Dedifferentiated amniotic fluid mesenchymal stem cell (primary cell): ENCODE results near the gene NIPAL4.
A peak's percentile ranks its signal among the peaks of the same experiment; 100 is the strongest.
"Not testable (repeated sequence)": the region's sequence is repeated elsewhere in the genome, so short reads cannot be mapped to it uniquely, and the experiment has no call there.

ENCODE experiments used
- DNase-seq: peaks from one replicate; pipeline ENCODE4 v3.0.0-alpha.2; 2016; ENCODE audit errors: extremely low spot score

The NIPAL4 gene

DNA sequence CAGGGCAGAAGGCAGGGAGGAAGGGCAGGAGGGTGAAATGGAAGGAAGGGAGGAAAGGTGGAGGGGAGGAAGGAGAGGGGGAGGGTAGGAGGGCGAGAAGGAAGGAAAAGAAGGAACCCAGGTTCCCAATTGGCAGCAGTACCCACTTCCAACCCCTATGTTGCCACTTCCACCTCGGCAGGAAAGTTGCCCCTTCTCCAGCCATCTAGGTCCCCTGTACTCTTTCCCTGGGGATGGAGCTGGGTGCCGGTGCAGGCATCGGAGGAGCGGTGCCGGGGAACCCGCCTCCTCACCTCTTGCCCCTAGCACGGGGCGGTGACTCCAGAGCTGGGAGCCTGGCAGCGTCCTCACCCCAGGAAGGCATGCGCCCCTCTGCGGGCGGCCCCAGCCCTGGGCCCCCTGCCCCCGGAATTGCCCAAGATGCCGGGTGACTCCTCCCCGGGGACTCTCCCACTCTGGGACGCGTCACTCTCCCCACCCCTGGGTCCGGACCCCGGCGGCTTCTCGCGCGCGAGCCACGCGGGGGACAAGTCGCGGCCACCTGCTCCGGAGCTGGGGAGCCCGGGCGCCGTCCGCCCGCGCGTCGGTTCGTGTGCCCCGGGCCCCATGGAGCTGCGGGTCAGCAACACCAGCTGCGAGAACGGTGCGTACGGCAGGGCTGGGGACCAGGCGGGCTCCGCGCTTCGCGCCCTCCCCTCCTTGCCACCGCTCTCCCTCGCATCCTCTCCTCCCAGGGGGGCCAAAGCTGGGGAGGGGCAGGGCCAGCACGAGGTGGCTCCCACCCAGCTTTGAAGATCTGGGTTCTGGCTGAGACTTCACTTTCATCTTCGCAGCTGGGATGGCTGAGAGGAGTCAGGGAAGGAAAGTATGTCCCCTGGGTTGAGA is at the start of gene NIPAL4:
TSS of gene NIPAL4 (plus strand) at position 499 of the 885 bp plus-strand sequence. CDS start at position 607, 108 bp downstream.
- DNase-seq = no peak

DNA sequence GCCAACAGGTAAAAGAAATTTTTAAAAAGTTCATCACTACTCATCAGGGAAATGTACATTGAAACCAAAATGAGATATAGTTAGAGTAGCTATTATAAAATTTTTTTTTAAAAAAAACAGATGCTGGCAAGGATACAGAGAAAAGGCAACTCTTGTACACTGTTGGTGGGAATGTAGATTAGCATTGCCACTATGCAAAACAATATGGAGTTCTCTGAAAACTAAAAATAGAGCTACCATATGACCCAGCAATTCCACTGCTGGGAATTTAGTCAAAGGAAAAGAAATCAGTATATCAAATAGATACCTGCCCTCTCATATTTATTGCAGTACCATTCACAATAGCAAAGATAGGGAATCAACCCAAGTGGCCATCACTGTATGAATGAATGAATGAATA is 44.2 kb upstream of the NIPAL4 start:
- DNase-seq = no peak

DNA sequence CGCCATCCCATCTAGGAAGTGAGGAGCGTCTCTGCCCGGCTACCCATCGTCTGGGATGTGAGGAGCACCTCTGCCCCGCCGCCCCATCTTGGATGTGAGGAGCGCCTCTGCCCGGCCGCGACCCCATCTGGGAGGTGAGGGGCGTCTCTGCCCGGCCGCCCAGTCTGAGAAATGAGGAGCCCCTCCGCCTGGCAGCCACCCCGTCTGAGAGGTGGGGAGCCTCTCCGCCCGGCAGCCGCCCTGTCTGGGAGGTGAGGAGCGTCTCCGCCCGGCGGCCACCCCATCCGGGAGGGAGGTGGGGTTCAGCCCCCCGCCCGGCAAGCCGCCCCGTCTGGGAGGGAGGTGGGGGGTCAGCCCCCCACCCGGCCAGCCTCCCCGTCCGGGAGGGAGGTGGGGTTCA is 40.5 kb upstream of the NIPAL4 start:
- not testable (repeated sequence) for DNase-seq

DNA sequence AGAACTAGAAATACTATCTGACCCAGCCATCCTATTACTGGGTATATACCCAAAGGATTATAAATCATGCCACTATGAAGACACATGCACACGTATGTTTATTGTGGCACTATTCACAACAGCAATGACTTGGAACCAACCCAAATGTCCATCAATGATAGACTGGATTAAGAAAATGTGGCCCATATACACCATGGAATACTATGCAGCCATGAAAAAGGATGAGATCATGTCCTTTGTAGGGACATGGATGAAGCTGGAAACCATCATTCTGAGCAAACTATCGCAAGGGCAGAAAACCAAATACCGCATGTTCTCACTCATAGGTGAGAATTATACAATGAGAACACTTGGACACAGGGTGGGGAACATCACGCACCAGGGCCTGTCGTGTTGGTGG is 30.1 kb upstream of the NIPAL4 start:
- DNase-seq = not testable (repeated sequence)

DNA sequence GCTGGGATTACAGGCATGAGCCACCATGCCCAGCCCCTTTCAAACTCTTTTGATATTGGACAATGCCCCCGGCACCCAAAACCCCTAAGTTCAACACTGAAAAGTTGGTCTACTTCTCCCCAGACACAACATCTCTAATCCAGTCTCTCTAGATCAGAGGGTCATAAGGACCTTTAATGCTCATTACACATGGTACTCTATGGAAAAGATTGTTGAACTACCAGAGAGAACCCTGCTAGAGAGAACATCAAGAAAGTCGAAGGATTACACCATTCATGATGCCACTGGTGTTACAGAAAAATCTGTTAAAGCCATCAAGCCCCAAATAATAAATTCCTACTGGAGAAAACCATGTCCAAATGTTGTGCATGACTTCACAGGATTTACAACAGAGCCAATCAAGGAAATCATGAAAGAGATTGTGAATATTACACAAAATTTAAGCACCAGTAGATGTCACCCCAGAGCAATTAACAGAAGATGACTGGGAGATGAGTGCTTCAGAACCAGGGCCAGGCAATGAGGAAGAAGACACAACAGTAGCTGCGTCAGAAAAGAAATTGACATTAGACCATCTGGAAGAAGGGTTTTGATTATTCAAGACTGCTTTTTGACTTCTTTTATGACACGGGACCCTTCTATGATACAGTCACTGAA is 28.3 kb upstream of the NIPAL4 start:
- peak; percentile 74 for DNase-seq

DNA sequence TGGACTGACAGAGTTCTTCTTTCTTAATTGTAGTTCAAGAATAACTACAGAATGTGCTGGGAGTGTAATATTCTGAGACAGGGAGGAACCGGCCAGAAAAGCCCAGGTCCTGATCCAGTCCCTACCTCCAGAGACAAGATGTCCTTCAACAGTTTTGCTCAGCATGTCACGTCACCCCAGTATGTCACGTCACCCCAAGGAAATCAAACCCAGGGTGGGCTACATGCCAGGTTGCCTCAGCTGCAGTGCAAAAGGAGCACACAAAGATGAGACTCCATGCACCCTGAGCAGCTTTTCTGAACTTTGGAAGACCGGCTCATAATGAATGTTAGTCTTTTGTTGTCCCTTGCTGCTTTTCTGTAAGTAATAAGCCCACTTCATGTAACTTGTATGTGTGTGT is 25.9 kb upstream of the NIPAL4 start:
- DNase-seq = no peak

DNA sequence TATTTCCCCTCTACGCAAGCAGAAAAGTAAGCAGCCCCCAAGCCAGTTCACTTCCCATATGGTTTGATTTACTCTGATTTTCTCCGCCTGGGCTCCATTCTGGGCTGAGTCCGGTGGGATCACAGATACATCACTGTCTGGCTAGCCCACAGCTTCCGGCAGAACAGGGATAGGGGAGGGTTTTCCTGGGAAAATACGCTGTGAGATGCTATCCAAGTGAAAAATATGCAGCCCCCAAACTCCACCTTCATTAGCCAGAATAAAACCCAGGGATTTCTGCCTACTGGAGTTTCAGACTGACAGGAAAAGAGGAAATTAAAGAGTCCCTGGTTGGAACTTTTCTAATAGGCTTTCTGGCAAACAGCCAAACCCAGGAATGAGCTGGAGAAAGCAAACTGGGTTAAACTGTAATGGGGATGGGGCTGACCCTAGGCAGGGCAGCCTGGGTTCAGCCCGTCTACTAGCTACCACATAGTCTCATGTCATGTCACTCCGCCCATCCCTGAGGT is 16.9 kb upstream of the NIPAL4 start:
- no peak for DNase-seq

DNA sequence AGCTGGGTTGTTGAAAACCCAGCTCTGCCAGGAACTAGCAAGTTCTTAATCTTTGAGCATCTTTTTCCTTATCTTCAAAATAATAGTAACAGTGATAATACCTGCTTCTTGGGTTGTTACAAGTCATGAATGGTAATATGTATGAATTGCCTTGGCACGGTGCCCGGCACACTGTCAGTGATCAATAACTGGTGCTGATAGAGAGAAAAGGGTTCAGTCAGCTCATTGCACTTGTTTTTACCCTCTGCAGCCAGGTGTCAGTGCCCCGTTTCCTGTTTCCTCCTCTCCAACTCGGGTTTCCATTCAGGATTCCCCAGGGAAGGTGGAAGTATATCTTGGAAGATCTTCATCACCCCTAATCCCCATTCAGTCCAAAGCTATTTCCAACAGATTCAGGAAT is 15.8 kb upstream of the NIPAL4 start:
- DNase-seq = no peak

DNA sequence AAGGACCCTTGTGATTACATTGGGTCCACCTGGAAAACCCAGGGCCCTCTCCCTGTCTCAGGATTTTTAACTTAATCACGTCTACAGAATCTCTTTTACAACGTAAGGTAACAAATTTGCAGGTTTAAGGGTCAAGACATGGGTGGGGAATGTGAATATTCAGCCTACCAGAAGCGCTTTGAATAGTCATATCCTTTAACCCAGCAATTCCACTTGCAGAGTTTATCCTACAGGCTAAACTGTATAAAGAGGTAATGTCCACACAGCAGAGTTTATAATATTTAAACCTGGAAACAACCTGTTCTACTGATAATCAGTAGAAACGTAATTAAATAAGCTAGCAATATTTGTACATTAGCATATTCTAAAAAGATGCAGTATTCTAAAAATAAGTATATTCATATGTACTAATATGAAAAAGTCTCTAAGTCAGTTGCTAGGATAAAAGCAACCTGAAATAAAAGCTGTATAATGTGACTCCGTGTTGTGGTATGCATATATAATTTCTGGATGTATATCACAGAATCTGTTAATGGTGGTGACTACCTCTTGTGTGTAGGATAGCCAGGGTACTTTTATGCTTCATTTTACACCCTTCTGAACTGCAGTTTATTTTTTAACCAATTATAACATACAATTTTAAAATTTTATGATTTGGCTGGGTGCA is 14.1 kb upstream of the NIPAL4 start:
- no peak for DNase-seq

DNA sequence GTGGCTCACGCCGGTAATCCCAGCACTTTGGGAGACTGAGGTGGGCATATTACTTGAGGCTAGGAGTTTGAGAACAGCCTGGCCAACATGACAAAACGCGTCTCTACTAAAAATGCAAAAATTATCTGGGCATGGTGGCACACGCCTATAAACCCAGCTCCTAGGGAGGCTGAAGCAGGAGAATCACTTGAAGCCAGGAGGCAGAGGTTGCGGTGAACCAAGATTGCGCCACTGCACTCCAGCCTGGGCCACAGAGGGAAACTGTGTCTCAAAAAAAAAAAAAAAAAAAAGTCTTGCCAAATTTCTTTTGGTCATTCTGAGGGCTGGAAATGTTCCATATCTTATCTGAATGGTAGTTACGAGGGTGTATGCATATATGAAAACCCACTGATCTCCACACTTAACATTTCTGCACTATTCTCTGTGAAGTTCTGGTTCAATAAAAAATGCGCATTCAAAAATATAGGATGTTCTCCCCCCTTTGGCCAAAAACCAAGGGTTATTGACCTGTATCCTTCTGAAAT is 13.5 kb upstream of the NIPAL4 start:
- DNase-seq = no peak

DNA sequence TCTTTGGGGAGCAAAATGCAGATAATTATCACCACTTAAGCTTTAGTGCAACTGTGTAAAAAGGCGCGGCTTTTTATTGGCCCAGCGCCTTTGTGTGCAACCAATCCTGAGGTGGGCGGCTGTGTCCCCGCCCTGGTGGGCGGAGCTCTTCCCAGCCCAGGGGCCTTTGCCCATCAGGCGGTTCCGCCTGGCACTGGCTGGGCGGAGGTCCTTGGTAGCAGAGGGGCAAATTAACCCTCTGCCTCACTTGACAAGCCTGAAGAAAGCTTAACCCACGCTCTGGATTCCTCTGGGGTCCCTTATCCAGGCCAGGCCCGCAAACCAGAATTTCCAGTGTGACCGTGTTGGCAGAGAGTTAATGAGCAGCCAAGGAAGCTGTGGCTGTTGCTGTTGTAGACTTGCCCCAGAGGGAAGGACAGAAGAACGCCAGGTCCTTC is 12.8 kb upstream of the NIPAL4 start:
- no peak for DNase-seq

DNA sequence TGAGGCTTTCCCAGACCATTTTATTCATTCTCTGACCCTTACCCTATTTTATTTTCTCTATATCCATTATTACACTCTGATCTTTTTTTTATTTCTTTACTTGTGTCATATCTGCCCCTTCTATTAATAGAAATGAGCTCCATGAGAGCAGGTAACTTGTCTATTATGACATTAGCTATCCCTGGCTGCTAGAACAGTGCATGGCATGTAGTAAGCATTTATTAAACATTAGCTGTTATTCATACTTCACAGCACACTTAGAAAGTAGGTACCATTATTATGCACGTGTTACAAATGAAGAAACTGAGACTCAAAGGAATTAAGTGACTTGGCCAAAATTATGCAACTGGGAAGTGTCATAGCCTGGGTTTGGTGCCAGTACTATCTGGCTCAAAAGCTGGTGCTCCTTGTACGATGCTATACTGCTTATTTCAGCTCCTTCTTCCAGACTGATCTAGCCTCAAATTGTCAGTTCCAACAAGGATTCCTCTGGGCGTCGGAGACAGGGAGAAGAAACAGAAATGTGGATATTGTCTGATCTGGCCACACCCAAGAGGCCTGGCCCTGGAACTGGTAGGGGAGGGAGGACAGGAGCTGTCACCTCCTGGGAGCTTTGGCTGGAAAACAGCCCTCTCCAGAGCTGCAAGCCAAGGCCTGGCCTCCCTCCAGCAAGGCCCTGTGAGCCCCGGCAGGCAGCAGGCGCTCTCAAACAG is 10.8 kb upstream of the NIPAL4 start:
- DNase-seq = no peak

DNA sequence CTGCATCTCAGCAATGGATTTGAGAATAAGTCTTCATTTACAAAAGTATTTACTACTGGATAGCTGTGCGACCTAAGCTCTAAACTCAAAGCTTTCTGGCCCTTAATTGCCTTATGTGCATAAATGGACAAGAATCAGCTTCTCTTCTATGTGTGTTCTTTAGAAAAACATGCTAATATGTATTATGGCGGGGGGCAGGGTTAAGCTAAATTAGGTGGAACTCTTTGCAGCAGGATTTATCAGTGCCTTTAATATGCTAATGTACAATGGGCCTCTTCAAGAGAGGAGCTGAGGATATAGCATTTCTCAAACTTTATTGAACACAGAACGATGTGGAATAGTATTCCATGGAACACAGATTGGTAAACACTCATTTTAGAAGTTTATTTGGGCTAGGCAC is 10.0 kb upstream of the NIPAL4 start:
- no peak for DNase-seq

DNA sequence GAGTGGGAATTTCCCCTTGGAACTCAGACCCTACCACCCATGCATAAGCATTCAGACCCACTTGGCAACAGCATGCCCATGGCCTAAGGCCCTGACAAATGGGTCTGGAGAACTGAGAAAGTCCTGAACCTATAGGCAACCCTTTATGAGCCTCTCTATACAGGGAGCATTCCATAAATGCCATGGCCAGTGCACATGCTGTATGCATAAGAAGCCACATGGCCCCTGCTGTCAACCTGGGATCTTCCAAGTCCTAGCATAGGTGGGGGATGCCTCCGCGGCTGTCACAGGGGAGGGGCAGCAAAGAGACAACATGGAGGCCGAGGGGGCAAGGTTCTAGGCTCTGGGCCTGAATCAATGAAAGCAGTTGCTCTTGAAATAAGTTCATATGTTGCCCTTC is 8.2 kb upstream of the NIPAL4 start:
- no peak for DNase-seq

DNA sequence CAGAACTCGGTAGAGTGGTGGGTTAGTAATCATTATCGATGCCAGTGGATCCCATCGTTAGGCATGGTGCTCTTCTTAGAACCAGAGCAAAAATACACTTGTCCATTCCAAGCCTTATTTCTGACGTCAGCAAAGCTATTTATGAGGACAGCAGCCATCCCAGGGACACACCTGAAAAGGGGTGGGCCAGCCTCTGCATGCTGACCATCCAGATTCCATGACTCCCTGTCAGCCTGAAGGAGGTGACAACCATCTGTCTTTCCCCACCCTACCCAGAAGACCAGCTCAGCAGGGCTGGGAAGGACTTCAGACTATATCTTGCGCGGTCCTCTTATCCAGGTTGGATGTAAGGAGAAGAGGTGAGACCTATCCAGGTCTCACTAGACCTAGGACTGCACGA is 5.7 kb upstream of the NIPAL4 start:
- DNase-seq = no peak

DNA sequence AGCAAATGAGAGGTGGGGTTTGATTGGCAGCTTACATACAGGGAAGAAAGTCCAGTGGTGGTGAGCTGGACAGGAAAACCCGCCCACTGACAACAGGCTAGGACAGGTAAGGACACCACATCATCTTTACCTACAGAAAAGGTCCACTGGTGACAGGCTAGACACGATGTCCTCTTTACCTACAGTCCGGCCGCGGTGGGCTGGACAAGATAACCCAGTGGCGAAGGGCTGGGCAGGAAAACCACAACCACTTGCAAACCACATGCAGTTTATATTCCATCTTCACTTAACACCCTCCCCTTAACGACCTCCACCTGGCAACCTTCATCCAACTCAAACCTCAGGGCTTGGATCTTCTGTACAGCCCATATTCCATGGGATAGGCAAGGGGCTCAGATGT is 5.0 kb upstream of the NIPAL4 start:
- DNase-seq = no peak

DNA sequence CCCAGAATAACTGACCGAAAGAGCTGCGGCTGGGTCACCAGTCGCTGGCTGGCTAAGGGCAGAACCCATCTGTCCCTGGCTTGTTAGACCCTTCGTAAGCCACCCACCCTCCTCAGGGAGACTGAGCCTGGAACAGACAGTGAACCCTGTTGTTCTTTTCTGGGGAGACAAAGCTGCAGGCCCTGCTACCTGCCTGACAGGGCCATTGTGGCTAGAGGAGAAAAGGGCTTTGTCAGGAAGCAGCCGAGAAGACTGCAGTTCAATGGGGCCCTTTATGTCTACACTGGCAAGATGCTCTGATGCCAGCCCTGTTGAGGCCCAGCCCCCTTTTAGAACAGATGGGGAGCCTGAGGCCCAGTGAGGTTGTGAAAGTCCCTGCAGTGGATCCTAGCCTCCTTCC is 3.7 kb upstream of the NIPAL4 start:
- no peak for DNase-seq

DNA sequence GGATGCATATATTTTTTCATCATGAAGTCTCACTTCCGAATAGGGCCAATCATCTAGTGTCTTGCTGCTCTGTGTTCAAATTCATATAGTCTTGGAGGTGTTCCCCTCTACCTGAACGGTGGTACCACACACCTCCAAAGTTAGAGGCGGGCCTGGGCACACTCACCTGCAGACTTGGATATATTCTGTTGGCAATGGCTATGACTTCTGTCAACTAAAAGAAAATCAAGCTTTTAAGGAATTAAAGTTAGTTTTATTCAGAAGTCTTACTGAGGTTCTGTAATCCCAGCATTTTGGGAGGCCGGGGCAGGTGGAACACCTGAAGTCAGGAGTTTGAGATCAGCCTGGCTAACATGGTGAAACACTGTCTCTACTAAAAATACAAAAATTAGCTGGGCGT is 2.6 kb upstream of the NIPAL4 start:
- no peak for DNase-seq

DNA sequence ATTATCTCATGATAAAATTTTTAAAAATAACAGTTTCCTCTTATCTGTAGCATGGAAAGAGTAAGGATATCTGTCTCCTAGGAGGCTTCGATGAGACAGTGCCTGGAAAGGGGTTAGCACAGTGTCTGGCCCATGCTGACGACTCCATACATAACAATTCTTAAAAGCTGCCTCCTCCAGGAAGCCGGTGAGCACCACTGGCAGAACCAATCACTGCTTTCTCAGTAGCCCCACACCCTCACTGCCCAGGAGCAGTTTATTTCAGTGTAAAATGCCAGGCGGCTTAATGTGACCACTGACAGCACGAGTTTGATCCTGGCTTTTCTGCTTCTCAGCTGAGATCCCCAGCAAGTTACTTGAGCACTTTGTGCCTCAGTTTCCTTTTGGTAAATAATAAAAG is 1.2 kb upstream of the NIPAL4 start:
- DNase-seq = no peak

DNA sequence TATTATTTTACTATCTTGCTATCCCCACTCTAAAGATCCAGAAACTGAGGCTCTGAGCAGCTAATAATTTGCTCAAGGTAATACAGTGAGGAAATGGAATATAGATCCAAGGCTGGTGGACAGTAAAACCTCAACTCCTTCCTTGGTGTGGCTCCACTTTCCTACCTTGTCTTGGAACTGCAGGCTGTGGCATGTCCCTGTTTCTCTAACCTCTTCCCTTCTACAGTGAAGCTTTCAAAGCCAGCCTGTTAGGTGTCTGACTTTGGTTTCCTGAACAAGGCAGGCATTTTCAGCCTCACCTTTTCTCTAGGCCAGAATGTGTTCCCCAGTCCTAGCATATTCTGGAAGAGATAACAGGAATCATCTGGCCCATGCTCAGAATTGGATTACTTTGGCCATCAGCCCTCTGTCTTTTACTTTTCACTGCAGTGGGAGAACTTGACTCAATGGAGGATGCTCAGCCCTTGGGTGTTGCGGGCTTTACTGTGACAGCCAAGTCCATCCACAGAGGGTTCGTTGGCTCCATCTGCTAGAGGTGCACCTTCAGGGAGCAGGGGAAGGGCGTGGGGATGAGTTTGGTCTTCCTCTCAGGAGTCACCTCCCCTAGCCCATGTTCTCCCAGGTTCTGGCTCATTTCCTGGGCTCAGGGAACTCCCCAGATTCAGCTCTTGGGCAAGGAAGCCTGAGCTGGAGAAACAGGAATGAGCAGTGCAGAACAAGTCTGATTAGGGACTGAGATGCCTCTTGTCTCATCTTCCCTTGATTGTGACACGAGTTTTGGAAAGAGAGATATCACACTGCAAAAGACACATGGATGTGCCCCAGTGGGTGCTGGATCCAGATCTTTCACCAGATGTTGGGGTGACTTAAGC is 1.1 kb downstream of the NIPAL4 start:
- DNase-seq = no peak

DNA sequence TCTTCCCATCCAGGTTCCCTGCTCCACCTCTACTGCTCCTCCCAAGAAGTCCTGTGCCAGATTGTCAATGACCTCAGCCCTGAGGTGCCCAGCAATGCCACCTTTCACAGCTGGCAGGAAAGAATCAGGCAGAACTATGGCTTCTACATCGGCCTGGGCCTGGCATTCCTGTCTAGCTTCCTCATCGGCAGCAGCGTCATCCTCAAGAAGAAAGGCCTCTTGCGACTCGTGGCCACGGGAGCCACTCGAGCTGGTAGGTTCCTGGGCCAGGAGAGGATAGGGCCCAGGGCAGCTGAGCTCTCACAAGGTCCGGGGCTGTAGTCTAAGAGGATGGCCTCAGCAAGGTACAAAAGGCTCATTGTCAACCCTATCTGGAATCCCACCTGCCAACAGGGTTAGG is 3.1 kb downstream of the NIPAL4 start:
- DNase-seq = no peak
